GM10847 (cell line): ENCODE results near the gene PHYHIPL.

Experiments
- POLR2A ChIP-seq: IDR thresholded peaks from 2 replicates; pipeline ENCODE4 v1.6.1; 2011; ENCODE audit not compliant: insufficient read length; ENCODE audit errors: extremely low read depth

Gene PHYHIPL

DNA sequence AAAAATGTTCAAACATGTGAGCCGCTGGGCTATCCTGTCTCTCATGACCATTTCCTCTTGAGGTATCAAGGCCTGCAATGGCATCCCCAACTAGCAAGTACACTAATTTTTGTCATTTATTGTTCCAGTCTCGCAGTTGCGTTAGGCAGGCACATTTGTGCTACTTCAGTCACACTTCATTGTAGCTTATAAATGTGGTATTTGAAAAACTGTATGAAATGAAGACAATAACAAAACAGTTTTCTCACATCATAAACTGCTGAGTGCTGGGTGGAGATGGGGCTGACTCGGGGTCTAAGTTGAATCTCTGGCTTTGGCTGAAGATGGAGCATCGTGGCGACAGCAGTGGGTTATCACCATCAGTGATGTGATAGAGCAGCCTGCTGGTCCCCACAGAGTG is 93.2 kb downstream of the PHYHIPL start:
- no peak for TF ChIP-seq POLR2A

- no peak for TF ChIP-seq POLR2A
Observed at GRCh38 chr10:59270492-59270891, 94.0 kb downstream of the PHYHIPL start.

- TF ChIP-seq POLR2A: no peak
Observed at GRCh38 chr10:59271160-59271559, 94.7 kb downstream of the PHYHIPL start.

DNA sequence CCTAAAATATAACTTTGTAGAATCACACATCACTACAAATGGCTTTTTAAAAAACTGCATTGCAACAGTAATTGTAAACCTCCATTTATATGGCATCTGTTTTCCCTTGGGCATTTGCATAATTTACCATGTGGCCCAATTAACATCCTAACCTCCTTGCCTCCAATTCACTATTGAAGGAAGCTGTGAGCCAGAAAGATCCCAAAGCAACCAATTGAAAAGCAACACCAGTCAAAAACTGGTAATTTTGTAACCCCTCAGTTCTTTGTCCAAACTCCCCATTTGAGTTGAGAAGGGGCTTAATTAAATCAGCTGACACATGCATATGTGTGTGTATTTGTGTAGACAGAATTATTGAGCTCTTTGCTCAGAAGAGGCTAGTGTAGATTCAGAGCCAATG is 95.6 kb downstream of the PHYHIPL start:
- no peak for TF ChIP-seq POLR2A

- TF ChIP-seq POLR2A: no peak
Observed at GRCh38 chr10:59273445-59273844, 97.0 kb downstream of the PHYHIPL start.

- no peak for TF ChIP-seq POLR2A
Observed at GRCh38 chr10:59276133-59276532, 99.7 kb downstream of the PHYHIPL start.

DNA sequence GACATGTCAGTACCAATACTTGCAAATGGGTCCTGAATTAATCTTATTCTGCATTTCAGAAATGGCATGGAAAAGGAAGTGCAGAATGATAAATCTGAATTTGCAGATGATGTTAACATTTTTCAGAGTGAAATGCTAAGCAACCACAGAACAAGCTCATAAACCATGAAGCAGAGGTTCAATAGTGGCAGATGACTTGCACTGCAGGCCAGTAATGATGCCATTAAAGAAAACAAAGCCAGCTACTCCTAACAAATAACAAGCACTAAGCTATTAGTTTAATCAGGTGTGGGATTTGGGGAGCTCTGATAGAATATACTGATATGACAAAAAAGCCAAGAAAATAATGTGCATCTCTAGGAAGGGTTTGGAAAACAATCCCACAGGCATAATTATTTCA is 100.5 kb downstream of the PHYHIPL start:
- no peak for TF ChIP-seq POLR2A

DNA sequence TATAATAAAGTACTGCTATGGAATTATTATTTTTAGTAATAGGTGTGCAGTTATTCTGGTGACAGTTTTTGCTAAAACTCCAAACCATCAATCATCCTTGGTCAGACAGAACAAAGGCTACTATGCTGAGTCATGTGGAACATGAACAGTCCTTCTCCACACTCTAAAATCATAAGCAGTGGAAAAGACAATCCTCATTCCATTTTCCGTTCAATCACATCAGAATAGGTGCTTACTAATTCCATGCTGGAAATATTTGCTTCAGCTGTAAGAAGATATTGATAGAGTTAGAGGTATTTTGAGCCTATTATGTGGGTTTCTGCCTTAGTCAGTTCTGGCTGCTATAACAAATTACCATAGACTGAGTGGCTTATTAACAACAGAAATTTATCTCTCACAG is 103.0 kb downstream of the PHYHIPL start:
- no peak for TF ChIP-seq POLR2A

DNA sequence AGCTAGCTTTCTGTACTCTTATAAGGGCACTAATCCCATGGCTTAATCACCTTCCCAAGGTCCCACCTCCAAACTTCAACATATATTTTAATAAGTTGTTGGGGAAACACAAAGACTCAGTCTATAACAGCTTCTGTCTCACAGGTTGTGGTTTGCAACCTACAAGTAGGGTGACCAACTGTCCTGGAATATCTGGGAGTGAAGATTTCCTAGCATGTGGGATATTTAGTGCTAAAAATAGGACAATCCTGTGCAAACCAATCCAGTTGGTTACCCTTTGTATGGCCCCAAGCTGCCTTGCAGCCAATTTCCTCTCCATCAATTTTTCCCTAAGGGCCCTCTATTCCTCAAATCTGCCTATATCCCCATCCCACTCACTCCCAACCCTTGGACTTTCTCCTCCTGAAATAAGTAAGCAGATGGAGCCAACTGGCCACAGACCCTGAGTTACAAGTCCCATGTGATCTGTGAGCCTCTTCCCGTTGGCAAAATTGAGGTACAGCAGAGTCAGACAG is 103.6 kb downstream of the PHYHIPL start:
- no peak for TF ChIP-seq POLR2A

DNA sequence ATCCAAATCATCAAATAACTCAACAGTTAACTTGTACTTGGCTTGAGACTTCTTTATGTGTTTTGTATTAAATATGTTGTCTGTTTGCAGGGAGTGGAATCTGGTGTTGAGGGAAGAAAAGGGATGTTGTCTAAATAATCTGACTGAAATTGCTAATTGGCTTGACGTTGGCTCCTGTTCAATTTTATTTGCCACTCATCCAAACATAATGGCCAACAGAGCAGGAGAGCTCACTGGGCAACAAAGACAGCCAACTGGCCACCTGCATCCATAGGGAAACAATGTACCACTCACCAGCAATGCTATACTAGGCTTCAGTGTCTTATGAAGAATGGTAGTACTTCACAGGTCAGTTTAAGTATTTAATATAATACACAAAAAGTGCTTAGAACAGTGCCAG is 105.4 kb downstream of the PHYHIPL start:
- TF ChIP-seq POLR2A: no peak

GRCh38 chr10:59283456-59284091 is 107.1 kb downstream of the PHYHIPL start:
- no peak for TF ChIP-seq POLR2A

DNA sequence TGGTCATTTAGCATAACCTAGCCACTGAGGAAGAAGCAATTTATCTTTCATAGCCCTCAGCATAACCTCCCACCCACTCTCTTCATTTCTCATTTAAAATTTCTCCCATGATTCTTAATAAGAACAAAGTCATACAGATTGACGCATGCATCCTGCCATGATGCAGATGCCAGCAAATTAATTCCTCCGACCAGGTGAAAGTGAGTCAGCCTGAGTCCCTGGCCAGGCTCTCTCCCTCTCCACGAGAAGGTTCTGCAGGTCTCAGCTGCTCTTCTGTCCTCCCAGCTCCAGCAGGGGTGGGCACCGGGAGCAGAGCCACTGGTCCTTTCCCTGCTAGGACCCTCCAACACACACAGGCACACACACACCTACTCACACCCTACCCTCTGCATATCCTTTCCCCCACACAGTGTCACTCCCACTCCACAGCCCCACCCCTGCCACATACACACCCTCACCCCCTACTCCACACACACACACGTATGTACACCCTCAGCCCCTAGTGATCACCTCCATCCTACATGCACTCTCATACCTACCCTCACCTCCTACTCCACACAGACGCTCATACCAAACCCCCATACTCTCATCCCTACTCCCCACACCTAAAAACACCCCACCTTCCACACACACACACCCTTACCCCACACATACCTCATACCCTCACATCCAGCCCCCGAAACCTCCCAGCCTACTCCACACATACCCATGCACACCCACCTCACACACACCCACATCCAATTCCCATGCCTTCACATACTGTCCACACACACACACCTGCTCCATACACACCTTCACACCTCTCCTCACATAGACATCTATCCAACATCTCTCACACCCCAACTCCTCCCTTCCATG is 107.9 kb downstream of the PHYHIPL start:
- no peak for TF ChIP-seq POLR2A

GRCh38 chr10:59285073-59285472 is 108.6 kb downstream of the PHYHIPL start:
- no peak for TF ChIP-seq POLR2A

DNA sequence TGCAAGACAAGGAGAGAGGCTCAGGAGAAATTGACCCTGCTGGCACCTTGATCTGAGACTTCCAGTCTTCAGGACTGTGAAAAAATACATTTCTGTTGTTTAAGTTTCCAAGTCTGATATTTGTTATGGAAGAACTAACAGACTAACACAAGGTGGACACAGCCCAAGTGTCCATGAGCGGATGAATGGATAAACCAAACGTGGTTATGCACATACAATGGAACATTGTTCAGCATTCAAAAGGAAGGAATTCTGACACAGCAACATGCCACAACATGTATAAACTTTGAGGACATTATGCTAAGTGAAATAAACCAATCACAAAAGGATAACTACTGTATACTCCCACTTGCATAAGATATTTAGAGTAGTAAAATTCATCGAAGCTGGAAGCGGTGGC is 109.4 kb downstream of the PHYHIPL start:
- TF ChIP-seq POLR2A: no peak

- TF ChIP-seq POLR2A: no peak
Observed at GRCh38 chr10:59287587-59288255, 111.3 kb downstream of the PHYHIPL start.

DNA sequence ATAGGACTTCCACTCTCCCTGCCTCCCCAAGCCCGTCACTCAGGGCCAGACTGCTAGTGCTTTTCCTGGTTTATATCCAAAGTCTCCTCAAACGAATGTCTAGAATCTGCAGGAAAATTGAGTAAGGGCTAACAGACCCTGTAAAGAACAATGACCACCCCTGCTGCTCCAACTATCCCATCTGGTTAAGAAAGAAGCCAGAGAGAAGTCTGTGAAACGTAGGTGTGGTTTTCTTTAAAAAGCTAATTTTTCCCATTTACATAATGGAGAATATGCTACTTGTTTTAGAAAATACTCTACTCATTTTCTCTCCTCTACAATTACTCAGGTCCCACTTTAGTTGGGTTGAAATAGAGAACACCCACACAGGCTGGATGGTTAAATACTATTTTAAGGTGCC is 113.4 kb downstream of the PHYHIPL start:
- no peak for TF ChIP-seq POLR2A
